ENCODE data around the gene PNMA6E. TPM values are rescaled to one million over a fixed set of nuclear protein-coding genes. Genes with fewer than 3 reads are reported as not detected.

Gene PNMA6E
- total and polyA plus RNA-seq, 2 donors (not counting 3 experiments of a cell fraction or from before 2014, with no cell fraction given) = not detected

DNA sequence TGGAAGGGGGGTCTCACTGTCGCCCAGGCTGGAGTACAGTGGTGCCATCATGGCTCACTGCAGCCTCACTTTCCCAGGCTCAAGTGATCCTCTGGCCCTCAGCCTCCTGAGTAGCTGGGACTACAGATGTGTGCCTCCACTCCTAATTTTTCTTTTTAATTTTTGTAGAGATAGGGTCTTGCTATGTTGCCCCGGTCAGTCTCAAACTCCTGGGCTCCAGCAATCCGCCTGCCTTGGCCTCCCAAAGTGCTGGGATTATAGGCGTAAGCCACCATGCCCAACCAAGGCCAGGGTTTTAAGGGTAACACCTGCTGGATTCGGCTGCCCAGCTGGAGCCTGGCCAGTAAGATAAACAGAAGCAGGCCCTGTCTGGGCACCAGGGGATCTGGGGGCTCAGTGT lies 41.3 kb upstream of the PNMA6E start:
- no peak for FAIRE-seq
- CTCF ChIA-PET = no interaction called here
- no peak overlapping the region for H3K9ac ChIP-seq (replicated peaks; ENCODE audit: extremely low read depth, insufficient read depth, low read length)
- no peaks in the 10 kb centered on the region for H3K36me3 ChIP-seq (ENCODE audit: control insufficient read depth in 2 of 2, extremely low read depth in 1 of 2, insufficient read depth in 2 of 2, low read length in 2 of 2)
- no peaks in the 10 kb centered on the region for H3K4me1 ChIP-seq (ENCODE audit: control insufficient read depth, extremely low read depth, insufficient read depth, low read length)
- BruUV-seq (replicated peaks) = no TSS peak
- H3K9me1 ChIP-seq (replicated peaks; ENCODE audit: control insufficient read depth, extremely low read depth, insufficient read depth, low read length) = no peaks in the 10 kb centered on the region
- no peak overlapping the region for H3K4me2 ChIP-seq (ENCODE audit: insufficient read depth, low read length)
- H3K79me2 ChIP-seq (ENCODE audit: control insufficient read depth, insufficient read depth, low read length) = no peaks in the 10 kb centered on the region
- no peaks in the 10 kb centered on the region for H3K9me3 ChIP-seq (replicated peaks; ENCODE audit: control insufficient read depth, insufficient read depth, low read length)
- H4K20me1 ChIP-seq (replicated peaks; ENCODE audit: control insufficient read depth, extremely low read depth, insufficient read depth, low read length) = no peaks in the 10 kb centered on the region
- no peak overlapping the region for H3K27ac ChIP-seq (ENCODE audit: insufficient read depth, low read depth, low read length)
- no peak overlapping the region for H2AFZ ChIP-seq (ENCODE audit: low read depth, low read length)
- no peak for TF ChIP-seq MYC (IDR thresholded peaks at IDR 0.05; ENCODE audit: low read depth, low read length)
- TF ChIP-seq EZH2 (IDR thresholded peaks at IDR 0.05; ENCODE audit: borderline replicate concordance, low read depth, low read length, severe bottlenecking) = no peak
- no peak for TF ChIP-seq JUN (IDR thresholded peaks at IDR 0.05; ENCODE audit: borderline replicate concordance, insufficient read depth, insufficient read length, low read depth)
- TF ChIP-seq, protein P1, sequence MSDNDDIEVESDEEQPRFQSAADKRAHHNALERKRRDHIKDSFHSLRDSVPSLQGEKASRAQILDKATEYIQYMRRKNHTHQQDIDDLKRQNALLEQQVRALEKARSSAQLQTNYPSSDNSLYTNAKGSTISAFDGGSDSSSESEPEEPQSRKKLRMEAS (IDR thresholded peaks at IDR 0.05; ENCODE audit: insufficient read depth, insufficient read length) = no peak
- TF ChIP-seq POLR2A (IDR thresholded peaks at IDR 0.05; ENCODE audit: low read depth, low read length) = no peak
- TF ChIP-seq FOS (IDR thresholded peaks at IDR 0.05; ENCODE audit: borderline replicate concordance, insufficient read depth, low read length) = no peak
- TF ChIP-seq GATA2 (IDR thresholded peaks at IDR 0.05; ENCODE audit: insufficient read depth, insufficient read length, low read depth, low read length) = no peak
- TF ChIP-seq POLR2AphosphoS5 (IDR thresholded peaks at IDR 0.05; ENCODE audit: insufficient read depth, low read depth, low read length) = no peak
- TF ChIP-seq, protein P2, sequence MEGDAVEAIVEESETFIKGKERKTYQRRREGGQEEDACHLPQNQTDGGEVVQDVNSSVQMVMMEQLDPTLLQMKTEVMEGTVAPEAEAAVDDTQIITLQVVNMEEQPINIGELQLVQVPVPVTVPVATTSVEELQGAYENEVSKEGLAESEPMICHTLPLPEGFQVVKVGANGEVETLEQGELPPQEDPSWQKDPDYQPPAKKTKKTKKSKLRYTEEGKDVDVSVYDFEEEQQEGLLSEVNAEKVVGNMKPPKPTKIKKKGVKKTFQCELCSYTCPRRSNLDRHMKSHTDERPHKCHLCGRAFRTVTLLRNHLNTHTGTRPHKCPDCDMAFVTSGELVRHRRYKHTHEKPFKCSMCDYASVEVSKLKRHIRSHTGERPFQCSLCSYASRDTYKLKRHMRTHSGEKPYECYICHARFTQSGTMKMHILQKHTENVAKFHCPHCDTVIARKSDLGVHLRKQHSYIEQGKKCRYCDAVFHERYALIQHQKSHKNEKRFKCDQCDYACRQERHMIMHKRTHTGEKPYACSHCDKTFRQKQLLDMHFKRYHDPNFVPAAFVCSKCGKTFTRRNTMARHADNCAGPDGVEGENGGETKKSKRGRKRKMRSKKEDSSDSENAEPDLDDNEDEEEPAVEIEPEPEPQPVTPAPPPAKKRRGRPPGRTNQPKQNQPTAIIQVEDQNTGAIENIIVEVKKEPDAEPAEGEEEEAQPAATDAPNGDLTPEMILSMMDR (IDR thresholded peaks at IDR 0.05; ENCODE audit: extremely low read depth in 1 of 2, insufficient read depth in 1 of 2, low read depth in 1 of 2, low read length in 2 of 2) = no peak
- no peaks in the 10 kb centered on the region for H3K27me3 ChIP-seq (ENCODE audit: control insufficient read depth in 2 of 2, insufficient read depth in 2 of 2, low read length in 2 of 2)
- intact Hi-C loops (cut with micrococcal nuclease) = no loop called here
- dilution Hi-C loops (cut with MboI; ENCODE audit: extremely low pct_ligation_motif_present, low sequenced_read_pairs) = no loop called here
- POLR2A ChIA-PET = no interaction called here
- no peak overlapping the region for H3K4me3 ChIP-seq (replicated peaks in 1 of 3; ENCODE audit: insufficient read depth in 1 of 3, low read depth in 1 of 3, low read length in 3 of 3)
- no peak for DNase-seq (ENCODE audit: low read depth, low spot score)
